ENCODE results near the gene SETBP1.

Gene SETBP1

DNA sequence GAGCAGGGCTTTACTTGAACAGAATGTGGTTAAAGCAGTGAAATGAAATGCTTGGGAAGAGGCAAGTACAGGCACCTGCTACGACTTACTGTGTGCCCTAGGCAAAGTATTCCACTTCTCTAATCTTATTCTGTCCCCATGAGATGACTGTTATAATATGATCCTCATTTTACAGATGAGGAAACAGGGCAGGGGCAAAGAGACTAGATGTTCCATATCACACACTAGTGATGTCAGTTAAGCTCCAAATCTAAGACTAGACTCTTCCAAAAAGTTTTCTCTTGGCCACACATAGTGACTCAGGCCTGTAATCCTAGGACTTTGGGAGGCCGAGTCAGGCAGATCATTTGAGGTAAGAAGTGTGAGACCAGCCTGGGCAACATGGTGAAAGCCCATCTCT, 235.0 kb downstream of the SETBP1 start:
- no peak for DNase-seq

DNA sequence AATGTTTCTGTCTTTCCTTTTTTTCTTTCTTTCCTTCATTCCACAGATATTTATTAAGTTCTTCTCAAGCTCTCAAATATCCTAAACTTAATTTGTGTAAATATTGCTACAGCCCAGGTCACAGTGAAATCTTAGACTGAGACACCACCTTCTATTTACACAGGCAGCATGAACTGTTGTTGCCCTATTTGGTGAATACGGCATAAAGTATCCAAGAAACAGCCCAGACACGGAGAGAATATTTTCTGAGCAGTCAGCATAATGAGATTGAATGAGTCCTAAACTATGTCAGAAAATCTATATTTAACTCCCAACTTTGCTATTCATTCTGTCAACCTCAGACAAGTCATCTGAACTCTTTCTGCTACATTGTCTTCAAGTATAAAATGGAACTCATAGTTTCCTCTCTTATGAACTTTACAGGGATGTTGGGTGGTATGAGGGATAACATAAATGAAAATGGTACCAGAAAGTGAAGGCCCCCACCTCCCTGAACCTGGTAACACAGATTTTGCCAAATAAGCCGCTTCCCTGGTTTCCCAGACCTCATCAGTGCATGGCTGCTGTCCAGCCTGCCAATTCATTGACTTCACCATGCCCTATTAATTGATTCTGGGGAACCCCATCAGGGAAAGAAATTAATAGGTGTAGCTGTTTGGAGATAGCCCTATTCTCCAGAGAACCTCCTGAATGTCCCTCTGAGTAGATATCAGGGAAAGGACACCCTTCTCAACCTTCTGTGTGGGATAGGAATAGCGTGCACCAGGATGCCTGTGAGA, 235.9 kb downstream of the SETBP1 start:
- DNase-seq: no peak

DNA sequence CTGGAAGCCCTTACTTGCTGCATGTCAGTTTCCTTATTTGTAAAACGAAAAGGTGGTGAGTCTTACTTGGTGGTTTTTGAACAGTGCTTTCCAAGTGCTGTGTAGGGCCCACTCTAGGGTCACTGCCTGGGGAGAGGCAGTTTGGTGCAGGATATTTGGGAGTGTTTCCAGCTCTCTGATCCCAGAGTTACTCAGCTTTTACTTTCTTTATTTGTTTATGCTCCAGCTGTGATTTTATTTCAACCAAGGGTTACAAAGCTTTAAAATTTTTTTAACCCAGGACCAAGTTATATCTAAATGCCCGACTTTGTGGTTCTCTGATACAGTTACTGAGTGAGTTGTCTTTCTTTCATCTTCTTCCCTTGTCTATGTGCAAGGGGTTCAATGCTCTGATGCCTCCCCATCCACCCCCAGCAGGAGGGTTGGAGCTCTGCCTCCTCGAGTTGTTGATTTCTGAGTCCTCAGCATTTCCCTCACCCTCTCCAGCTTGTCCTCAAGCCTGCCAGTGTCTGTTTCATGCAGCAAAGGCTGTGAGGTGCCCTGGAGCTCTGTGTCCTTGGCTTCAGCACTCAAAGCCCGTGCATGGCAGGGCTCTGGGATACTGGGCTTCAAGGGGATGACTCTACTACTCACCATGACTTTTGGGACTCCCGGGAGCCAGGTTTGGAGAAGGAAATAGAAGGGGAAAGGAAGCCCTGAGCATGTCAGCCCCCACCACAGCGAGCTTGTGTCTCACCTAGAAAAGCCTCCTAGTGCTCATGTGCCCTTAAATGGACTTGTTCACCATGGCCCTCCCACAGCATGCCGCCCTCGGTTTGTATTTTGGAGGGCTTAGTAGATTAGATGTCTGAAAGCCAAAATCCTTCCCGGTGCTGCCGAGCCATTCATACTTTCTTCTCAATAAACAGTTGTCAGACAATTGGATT, 236.8 kb downstream of the SETBP1 start:
- no peak for DNase-seq

DNA sequence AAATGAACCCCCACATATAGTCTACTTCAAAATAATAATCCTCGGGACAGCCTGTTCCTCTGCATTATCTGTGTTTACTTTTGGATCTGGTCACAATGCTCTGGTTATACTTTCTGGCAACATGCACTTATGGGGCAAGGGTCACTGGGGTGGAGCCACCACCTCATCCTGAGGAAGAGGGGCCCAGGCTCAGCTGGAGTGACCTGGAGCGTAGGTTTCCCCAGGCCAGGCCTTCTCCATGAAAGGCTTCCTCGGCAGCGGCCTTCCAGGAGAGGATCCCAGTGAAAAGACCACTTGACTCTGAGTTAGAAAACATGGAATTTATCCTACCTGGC, 237.4 kb downstream of the SETBP1 start:
- no peak for DNase-seq

DNA sequence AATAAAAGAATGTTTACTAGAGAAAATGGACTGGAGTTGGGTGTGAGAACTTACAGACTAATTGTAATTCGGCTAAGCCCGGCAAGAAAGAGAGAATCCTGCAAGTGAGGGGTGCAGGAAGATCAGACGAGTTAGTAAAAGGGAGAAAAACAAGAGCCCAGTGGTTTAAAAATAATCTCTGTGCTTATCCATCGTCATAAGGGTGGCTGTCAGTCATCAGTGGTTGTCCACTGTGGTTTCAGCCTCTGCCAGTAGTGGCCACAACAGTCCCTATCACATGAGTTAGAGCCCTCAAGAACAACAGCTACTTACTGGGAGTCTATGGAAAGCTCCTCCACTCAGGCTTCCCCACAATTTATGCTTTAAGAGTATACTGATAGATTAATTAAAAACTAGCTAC, 239.8 kb downstream of the SETBP1 start:
- no peak for DNase-seq

DNA sequence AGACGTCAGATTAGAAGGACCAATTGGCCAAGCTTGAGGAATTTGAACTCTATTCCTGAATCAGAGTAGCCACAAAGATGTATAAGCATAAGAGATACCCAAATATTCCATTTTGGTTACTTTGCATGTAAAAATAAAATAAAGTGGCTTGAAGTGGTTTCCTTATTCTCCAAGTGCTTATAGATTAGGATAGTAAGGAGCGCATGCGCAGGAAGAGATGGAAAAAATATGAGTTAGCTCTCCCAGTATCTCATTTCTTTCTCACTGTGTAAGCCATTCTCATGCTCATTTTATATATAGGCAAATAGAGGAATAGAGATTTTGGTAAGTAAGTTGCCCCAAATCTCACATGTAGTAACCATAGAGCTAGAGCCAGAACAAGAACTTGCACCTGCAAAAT, 241.3 kb downstream of the SETBP1 start:
- DNase-seq: no peak

DNA sequence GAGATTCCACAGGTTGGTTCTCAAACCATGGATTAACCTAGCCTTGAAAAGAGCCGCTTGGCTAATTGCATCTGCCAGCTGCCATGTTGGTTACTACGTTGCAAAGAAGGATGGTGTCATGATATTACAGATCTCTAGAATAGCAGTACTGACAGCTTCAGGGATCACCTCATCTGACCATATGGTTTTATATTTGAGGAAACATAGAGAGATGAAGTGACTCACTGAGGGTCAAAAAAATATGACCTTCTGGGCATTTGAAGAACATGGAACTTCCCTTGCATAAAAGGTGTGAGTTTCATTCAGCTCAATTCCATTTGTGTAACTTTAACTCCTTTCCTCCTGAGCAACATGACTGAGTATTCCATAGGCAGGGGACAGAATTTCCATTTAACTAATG, 242.3 kb downstream of the SETBP1 start:
- no peak for DNase-seq

DNA sequence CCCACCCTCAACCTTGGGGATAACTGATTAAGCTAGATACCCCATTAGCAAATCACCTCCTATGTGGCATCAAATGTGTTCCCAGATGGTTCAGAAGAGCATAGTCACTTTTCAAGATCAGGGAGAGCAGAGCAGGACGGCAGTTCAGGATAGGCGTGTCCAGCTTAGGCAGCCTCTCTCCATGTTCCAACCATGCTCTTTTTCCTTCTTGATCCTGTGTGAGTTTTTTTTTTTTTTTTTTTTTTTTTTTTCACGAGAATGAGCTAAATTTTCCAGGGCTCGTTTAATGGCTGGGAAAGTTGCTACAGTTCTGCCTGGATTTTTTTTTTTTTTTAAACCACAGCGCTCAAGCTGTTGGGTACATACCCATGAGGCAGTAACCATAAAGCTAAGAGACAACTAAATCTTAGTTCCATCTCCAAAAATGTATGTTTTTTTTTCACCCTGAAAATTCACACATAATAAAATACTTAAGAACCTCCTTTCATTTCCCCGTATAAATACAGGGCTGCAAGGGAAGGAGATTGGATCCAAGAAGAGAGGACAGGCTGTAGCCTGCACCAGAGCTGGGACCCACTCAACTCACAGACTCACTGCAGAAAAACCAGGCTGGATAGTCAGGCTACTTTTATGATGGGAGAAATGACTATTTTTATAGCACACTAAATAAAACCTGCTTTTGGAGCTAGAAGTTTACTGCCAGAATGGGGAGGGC, 244.3 kb downstream of the SETBP1 start:
- DNase-seq: no peak

DNA sequence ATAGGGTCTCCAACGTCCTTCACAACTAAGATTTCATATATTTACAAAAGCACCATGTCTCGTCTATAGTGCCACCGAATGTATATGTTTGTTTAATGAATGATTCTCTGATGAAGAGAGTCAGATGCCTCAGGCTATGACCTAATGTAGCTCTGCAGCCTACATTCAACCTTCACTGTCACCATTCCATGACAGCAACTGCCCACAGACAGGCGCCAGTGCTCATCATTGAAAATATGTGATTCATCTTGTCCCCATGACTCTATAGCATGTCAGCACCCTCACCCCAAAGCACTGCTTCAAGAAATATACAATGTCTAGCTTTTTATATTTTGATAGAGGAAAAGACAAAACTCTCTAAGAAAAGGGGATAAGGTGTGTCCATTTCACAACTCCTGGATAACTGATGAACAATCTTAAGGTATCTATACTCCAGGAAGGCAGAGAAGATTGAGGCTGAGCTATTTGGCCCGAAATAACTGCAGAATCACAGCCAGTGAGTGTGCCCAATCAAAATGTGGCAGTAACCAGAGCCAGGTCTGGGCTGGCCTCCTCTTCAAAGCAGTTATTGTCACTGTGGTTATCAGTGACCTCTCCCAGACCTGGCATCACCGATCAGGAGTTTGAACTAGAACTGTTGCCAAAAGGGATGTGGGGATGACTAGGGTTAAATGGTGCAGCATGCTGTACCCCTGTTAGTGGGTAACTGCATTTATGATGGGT, 246.6 kb downstream of the SETBP1 start:
- no peak for DNase-seq

DNA sequence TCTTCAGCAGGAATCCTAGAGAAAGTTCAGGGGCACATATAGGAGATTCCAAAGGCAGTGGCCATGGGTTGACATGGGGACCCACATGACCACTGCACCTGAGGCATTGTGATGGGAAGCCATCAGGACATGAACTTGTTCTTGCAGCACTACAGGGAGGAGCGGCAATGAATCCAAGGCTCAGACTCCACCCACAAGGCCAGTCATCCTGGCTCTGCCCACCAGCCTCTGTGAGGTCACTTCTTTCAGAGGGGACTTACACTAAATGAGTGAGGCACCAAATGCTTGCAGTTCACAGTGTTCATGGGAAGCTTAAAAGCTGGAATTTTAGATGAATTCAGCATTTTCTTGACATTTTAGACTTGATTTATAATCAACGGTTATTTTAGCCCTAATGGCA, 254.2 kb downstream of the SETBP1 start:
- DNase-seq: no peak

DNA sequence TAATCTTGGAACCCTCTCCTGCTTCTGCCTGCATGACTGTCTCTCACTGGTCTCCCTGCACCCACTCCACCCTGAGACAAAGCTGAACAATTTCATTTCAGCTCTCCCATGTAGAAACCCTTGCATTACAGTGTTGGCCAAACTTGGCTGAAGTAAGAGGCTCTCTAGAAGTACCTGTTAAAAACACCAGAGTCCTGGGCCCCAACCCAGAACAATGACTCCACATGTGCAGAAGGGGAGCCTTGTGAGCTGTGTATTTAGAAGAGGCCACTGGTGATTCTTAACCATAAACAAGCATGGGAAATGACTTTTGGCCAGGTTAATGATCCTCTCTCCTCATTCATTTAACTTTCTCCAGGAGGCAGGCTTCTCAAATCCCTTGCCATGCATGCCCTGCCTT, 254.8 kb downstream of the SETBP1 start:
- DNase-seq: no peak

DNA sequence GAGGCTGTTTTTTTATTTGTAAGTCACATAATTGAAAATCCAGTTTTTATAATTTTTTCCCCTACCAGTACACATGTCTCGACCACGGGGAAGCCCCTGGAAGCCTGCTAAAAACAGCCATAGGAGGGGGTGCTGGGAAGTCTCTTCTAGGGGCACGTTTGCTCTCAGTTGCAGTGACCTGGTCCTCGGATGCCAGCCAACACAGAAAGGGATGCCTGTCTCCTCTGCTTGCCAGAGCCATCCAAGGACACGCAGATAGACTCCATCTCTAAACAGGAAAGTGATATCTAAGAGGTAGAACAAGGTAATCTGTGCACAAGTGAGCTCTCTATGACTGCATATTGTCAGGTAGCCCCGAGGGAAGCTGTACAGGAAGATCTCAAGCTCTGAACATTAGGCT, 255.8 kb downstream of the SETBP1 start:
- no peak for DNase-seq

DNA sequence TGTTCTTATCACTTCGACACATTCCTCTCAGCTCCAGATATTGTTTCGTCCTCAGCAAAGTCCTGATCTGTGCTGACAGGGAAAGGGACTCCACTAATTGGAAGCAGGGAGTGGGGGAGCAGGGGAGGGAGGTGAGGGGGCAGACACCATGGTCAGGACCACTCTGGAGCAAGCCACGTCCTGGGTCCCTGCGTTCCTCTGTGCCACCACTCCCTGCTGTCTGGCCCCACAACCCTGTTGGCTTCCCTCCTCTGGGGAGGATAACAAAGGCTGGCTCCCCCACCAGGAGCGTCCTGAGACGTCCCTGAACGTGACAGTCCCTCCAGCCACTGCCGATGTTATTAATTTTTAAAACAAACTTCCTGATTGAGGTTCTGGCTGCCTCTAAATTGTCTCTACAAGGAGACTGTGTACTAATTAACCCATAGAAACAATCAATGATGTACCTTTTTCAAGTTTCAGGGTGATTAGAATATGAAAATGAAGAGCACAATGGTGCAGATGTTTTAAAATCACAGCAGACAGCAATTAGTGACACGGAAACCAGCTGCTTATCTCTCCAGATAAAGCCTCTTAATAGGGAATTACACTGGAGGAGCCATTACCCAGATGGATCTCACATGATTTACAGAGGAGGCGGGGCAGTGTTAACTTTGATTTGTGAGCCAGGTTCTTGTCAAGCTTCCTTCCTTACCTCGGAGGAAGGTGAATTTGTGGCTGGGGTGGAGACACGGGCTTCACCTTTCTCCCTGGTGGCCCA, 257.5 kb downstream of the SETBP1 start:
- DNase-seq: no peak

DNA sequence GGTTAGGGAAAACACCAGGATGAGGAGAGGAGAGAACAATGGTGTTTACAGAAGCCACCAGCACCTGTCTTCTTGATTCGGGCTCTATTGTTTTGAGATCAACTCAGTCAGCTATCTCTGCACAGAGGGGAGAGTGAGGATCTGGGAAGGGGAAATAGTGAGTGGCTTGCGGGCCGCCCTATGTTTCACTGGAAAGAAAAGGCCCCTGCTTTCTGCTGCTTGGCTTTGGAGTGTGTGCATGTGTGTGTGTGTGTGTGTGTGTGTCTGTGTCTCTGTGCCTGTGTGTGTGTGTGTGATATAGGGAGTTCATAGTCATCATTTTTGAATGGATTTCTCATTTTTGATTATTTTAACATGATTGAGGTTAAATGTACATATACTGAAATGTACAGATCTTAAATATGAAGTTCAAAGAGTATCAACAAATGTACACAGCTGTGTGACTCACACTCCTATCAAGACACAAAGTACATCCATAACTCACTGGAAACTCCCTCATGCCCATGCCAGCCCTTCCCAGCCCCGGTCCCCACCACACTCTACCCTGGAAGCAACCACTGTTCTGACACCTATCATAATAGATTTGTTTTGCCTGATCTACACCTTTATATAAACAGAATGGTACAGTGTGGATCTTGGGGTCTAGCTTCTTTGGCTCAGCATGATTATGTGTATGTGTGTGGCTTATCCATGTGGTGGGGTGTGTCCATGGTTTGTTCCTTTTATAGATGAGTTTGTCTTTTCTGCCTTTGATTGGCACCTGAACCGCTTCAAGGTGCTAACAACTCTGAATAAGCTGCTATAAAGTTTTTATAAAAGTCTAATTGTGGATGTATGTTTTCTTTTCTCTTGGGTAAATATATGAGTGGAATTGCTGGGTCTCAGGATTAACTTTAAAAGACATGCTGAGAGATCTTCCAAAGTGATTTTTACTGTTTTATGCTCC, 258.3 kb downstream of the SETBP1 start:
- DNase-seq: no peak

DNA sequence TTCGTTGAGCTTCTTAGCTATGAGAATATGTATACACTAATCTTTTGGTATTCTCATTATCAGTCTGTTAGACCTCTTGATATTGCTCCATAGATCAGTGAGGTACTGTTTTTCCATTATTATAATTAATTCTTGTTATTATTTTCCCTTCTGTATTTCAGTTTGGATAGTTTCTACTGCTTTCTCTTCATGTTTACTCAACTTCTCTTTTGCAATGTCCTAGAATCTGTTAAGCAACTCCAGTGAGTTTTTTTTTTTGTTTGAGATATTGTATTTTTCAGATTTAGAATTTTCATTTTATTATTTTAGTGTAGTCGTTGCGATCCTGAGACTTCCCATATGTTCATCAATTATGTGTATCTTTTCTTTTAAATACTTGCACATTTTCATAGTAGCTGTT, 260.8 kb downstream of the SETBP1 start:
- no peak for DNase-seq

DNA sequence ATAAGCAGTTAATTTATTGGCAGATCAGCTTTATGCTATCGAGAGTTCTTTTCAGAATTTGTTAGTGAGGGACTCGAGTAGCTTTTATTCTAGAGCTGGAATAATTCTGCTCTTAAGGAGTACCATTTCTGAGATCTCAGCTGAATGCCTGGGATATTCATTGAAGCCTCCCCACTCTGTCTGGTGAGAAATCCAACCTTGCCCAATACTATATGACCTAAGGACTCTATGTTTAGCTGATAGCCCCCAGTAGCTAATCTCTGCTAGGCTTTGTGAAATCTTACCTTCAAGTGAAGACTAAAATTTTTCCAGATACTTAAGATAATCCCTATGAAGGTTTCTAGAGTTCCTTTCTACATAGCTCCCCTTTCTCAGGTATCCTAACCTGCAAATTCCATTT, 261.4 kb downstream of the SETBP1 start:
- no peak for DNase-seq

DNA sequence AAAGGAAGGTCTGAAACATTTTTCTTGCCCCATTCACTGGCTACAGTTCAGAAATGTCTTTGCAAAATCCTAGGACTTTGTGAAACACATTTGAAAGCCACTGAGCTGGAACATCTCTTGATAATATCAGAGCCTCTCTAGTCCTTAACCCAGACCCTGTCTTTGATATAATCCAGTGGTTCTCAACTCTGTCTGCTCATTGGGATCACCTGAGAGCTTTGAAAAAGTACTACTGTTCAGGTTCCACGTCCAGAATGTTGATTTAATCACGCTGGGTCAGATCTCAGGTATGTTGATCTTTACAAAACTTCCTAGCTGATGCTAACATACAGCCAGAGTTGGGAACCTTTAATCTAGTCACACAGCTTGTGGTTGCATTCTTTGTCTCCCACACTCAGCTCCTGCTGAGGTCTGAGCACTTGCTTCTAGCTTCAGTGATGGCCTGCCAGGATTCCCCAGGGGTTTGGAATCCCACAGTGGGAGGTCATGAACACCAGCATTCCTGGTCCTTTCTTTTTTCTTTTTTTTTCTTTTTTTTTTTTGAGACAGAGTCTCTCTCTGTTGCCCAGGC, 262.7 kb downstream of the SETBP1 start:
- DNase-seq: no peak

DNA sequence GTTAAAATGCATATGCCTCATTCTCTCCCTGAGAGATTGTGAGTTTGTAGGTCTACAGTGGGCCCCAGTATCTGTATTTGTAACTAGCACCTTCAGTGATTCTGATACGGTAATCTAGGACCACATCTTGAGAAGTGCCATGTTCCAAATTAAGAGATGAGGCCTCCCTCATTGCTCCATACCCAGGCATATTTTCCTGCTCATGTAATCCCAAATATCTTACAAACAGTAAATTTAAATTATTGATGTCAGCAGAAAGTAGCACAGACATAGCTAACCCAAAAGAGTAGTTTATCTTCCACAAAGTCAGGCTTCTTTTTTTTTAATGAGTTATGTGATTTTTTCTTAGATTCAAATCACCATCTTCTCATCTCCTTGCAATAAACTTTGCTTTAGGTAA, 263.8 kb downstream of the SETBP1 start:
- DNase-seq: no peak

DNA sequence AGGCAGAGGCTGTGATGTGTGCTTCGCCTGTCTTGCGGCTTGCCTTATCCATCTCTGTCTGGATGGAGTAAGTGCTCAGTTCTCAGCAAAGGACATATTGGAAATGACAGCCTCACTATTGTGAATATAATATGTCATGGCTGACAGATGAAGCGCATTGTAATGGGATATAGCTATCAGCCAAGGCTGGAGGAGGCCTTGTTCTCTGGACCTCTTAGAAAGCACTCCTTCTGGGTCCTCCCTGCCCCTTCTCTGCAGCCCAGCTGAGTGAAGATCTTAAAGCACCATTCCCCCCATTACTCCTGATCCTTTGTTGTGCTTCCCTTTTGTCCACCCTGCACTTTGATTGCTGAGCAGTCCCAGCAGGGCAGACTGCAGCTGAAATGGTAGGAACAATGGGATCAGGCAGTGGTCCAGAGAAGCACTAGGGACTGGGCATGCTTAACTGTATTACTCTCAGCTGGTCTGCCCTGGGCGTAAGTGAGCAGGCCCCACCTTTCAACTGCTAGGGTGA, 265.3 kb downstream of the SETBP1 start:
- DNase-seq: no peak

DNA sequence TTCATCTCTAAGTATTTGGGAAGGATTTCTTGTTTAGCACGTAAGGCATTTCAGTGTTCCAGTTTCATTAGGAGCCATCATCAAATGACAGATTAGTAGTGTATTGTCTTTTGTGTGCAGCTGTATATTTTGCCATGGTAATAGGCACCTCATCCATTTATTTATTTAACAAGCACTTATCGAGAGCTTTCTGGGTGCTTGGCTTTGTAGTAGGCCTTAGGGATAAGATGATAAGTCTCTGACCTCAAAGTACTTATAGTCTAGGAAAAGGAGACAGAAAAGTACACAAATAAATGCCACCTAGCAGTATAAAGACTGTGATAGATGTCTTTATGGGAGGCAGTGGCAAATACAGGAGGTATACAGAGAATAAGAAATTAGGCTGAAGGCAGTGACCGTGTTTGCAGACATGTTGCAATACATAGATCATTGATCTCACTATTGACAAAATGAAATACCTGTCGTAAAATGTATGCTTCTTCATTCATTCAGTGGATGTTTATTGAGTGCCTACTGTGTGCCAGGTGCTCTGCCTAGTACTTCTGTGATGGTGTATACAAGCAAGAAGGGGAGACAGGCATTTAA, 265.9 kb downstream of the SETBP1 start:
- no peak for DNase-seq

Measured in effector CD4-positive, alpha-beta T cell (primary cell).